Measurements from ENCODE around the gene ZNF536.
"Not testable (repeated sequence)": the region's sequence is repeated elsewhere in the genome, so short reads cannot be mapped to it uniquely, and the experiment has no call there.

ZNF536 gene

DNA sequence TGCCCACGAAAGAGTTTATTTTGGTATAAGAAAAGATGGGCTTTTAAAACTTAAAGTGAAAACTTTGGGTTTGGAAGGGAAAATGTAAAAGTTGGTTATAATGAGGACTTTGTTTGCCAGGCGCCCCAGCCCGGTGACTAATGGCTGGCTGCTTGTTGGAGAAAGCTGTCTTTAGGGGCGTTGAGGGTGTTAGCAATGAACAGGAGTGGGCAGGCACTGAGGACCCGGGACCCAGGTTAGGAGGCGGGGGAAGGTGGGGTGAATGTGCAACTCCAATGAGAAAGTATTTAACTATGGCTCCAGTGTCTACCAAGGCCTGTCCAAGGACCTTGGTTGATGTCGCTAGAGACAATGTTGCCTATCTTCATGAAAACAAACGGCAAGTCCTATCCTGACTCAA is 118.6 kb downstream of the ZNF536 start:
- DNase-seq = no peak

DNA sequence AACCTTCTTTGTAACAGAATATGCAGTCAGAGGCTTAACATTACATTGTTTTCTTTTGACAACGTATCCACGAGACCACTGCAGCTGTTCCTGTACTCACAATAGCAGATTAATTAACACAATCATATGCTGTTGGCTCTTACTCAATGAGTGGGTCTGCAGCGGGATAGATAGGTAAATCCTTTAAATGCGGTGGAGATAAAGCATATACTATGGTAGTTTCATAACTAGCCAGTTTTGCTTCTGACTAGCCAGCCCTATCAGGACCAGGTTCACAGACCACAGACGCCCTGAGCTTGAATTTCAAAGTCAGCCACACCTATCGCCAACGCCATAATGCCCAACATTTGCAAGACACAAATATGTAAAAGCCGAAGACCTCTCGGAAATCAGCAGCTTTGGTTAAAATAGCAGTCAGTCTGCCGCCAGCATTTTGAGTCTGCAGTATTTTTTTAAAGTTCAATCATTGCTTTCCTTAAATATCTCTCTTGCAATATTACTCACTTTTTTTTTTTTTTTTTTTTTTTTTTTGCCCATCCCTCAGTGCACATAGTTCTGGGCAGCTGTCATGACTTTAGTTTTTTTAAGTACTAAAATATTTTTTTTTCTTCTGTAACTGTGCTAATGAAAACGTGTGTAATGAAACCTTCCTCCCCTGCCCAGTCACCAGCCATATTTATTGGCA is 120.5 kb downstream of the ZNF536 start:
- DNase-seq = peak; percentile 59

- DNase-seq = no peak
Observed at GRCh38 chr19:30497034-30497433, 124.8 kb downstream of the ZNF536 start.

DNA sequence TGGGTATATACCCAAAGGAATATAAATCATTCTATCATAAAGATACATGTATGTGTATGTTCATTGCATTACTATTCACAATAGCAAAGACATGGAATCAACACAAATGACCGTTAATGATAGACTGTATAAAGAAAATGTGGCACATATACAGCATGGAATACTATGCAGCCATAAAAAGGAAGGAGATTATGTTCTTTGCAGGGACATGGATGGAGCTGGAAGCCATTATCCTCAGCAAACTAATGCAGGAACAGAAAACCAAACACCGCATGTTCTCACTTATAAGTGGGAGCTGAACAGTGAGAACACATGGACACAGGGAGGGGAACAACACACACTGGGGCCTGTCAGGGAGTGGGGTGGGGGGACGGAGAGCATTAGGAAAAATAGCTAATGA is 125.9 kb downstream of the ZNF536 start:
- not testable (repeated sequence) for DNase-seq

DNA sequence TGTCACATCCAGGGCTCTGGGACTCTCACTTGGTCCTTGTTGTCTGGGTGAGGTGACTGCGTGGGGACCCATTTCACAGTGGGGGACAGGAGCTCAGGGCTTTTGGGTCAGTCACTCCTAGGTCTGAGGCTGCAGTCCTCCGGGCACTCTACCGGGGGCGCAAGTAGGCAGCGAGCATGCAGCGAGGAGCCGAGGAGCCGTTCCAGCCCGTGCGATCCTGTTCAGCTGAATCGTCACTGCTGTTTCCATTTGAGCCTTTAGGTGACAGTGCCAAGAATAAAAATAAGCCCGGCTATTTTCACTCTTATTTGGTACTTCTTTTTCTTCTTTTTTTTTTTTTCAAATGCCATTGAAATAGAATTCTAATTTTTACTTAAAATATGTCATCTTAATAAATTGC is 126.5 kb downstream of the ZNF536 start:
- peak; percentile 65 for DNase-seq

- DNase-seq = no peak
Observed at GRCh38 chr19:30504272-30504671, 132.1 kb downstream of the ZNF536 start.

GRCh38 chr19:30512176-30513081 is 140.2 kb downstream of the ZNF536 start:
- peak; percentile 62 for DNase-seq

DNA sequence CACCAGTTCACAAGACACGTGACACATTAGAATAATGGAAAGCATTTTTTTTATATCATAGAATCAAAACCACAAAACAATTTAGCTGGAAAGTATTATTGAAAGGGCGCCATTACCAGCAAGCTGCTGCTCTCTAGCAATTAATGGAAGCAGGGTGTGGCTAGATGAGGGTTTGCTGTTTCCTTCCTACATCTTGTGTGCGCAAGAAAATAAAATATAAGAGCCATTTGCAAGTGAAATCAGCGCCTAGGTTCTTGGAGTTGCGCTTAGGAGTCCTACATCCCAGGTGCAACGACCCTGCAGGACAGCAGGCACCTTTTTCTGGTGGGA is 140.9 kb downstream of the ZNF536 start:
- peak; percentile 57 for DNase-seq

DNA sequence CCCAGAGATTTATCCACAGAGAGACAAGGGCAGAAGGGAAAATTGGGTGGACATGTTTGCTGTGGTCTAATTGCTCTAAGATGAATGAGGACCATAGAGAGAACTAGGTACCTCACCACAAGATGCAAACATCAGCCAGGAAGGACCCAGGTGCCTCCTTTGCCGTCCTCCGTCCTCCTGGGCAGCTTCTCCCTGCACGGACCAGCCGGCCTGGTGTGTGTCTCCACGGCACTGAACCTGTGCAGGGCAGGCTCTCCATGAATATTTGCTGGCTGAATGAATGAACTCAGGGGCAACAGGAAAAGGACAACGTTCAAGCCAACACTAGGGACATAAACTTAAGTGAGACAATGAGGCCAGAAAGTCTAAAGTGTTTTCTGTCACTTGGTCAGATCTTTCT is 143.9 kb downstream of the ZNF536 start:
- DNase-seq = no peak

DNA sequence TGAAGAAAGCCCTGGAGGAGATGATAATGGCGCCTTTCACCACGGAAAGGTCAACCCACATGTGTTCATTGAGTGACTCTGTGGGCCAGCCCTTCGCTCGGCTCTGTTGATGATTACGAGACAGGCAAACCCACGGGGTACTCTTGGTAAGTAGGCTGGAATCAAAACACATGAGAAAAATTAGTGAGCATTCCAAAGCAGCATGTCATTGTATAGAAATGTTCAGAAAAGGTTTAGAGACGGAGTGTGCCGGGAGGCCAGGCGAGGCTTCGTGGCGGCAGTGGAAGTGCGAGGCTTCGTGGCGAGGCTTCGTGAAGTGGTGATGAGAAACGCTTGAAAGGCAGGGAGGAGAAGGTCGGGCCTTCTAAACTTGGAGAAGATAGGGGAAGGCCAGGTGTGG is 144.3 kb downstream of the ZNF536 start:
- no peak for DNase-seq

DNA sequence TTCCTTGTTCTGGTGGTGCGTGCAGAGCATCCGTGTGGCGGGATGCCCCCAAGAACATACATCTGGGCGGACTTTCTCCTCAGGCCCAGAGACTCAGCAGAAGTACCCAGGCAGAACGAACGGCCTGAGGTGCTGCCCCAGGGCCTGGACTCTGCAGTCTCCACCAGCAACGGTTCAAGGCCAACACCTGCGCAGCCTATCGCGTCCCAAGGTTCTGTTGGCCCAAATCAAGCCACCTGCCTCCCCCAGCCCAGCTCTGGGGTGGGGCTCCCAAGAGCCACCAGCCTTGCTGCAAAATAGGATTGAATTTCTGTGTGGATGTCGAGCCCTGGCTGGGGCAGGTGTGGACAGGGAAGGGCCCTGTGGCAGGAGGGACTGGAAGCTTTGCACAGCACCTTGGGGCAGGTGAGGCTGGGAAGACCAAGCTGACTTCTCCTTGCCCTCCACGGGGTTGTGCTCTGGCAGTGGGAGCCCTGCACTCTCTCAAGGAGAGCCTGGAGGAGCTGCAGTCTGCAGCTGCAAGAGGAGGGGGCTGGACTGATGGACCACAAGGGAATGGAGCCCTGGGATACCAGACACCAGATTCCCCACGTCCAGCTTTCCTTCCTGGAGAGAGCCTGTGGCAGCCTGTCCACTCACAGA is 146.9 kb downstream of the ZNF536 start:
- no peak for DNase-seq

GRCh38 chr19:30519607-30520205 is 147.5 kb downstream of the ZNF536 start:
- no peak for DNase-seq

DNA sequence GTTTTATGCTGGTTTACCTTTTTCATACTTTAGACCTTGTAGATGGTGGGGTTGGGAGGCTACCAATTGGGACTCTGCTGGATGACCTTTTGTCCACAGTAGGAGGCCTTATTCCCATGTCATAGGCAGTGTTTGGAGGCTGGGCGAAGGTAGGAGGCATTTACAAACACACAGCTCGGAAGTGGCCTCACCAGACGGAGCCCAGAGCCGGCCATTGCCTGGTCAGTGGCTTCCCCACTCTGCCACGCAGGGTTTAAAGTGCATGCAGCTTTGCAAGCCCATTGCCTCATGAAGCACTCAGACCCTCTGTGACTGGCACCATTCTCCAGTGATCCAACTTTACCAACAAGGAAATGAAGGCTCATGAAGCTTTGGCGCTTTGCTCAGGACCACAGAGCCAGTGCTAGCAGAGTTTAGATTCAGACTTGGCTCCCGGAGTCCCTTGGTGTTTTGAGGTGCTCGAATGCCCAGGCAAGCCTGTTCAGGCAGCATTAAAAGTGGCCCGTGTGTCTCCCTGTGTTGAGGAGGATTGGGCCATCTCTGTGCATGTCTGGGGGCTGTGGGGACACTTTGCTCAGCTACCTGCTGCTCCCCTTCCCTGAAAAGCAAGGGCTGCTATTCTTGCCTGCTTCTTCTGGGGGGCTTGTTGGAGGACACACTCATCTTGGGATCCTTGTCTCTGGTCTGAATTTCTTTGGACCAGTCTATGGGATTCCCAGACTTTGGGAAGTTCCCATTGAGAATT is 148.7 kb downstream of the ZNF536 start:
- no peak for DNase-seq

GRCh38 chr19:30521937-30522336 is 149.8 kb downstream of the ZNF536 start:
- no peak for DNase-seq

DNA sequence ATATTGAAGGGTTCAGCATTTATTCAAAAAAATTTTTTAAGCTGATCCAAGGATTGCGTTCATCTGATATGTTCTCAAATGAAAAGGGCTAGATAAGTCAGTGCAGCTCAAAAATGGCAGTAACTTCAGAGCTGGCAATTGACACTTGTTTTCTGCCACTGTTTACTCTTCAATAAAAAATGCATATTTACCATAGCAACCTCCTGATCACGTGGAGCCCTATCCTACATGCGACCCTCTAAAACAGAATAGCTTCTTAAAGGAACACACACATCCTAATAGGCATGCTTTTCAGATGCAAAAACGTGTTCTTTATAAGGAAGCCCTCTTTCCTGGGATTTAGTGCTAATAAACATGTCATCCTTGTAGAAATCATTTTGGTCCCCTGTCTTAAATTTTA is 150.2 kb downstream of the ZNF536 start:
- no peak for DNase-seq

DNA sequence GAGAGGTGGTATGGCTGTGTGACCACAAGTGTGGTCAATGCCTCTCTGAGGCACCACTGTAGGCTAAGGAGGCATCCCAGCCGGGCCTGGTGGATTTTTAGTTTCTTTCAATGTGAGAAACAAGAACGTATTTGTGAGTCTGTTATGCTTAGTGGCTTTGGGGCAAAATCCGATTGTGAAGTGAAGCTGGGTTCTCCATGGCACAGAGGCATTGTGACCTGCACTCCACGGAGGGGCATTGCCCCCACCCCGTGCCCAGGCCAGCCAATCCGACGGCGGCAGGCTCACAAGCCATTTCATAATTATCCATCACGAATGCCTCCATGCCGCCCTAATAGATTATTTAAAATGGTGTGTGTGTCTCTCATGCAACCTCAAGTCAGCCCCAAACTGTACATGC is 151.6 kb downstream of the ZNF536 start:
- no peak for DNase-seq

- peak; percentile 28 for DNase-seq
Observed at GRCh38 chr19:30525383-30525782, 153.2 kb downstream of the ZNF536 start.

GRCh38 chr19:30528919-30529318 is 156.7 kb downstream of the ZNF536 start:
- DNase-seq = no peak

DNA sequence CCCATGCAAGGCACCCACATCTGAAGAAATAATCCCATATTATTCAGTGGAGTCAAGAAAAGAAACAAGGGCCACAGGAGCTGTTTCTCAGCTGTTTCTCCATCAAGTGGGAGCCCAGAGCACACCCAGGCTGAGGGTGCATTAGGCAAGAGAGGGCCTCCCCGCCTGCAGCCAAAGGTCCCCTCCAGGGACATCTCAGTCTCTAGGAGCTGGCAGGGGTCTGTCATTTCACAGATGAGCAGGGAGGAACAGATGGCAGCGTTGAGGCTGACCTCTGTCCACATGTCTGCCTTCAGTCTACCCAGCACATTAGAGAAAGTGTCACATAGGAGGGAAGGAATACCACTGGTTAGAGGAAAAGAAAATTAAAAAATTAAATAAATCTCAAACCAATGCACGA is 157.7 kb downstream of the ZNF536 start:
- peak; percentile 42 for DNase-seq

- no peak for DNase-seq
Observed at GRCh38 chr19:30530751-30531150, 158.6 kb downstream of the ZNF536 start.

- DNase-seq = no peak
Observed at GRCh38 chr19:30535011-30535410, 162.8 kb downstream of the ZNF536 start.

- DNase-seq = no peak
Observed at GRCh38 chr19:30536975-30537374, 164.8 kb downstream of the ZNF536 start.

- no peak for DNase-seq
Observed at GRCh38 chr19:30539315-30539714, 167.1 kb downstream of the ZNF536 start.
